GM18498 (cell line): ENCODE measurements around the gene KLK3.
"Not testable (repeated sequence)": the region's sequence is repeated elsewhere in the genome, so short reads cannot be mapped to it uniquely, and the experiment has no call there.

Experiments used
- ATAC-seq: cut with Tn5 transposase; IDR thresholded peaks from one replicate; pipeline ENCODE4 v1.9.1; 2021; ENCODE audit warnings: mild to moderate bottlenecking, moderate library complexity; ENCODE audit not compliant: unreplicated experiment

KLK3 gene

DNA sequence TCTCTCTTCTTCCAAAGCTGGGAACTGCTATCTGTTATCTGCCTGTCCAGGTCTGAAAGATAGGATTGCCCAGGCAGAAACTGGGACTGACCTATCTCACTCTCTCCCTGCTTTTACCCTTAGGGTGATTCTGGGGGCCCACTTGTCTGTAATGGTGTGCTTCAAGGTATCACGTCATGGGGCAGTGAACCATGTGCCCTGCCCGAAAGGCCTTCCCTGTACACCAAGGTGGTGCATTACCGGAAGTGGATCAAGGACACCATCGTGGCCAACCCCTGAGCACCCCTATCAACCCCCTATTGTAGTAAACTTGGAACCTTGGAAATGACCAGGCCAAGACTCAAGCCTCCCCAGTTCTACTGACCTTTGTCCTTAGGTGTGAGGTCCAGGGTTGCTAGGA lies 5.1 kb downstream of the KLK3 start:
- ATAC-seq = no peak

GRCh38 chr19:50861010-50861409 lies 6.3 kb downstream of the KLK3 start:
- no peak for ATAC-seq

- no peak for ATAC-seq
These were observed 7.0 kb downstream of the KLK3 start for GRCh38 chr19:50861496-50862286.

- ATAC-seq = no peak
These were observed 14.8 kb downstream of the KLK3 start for GRCh38 chr19:50869479-50869878.

DNA sequence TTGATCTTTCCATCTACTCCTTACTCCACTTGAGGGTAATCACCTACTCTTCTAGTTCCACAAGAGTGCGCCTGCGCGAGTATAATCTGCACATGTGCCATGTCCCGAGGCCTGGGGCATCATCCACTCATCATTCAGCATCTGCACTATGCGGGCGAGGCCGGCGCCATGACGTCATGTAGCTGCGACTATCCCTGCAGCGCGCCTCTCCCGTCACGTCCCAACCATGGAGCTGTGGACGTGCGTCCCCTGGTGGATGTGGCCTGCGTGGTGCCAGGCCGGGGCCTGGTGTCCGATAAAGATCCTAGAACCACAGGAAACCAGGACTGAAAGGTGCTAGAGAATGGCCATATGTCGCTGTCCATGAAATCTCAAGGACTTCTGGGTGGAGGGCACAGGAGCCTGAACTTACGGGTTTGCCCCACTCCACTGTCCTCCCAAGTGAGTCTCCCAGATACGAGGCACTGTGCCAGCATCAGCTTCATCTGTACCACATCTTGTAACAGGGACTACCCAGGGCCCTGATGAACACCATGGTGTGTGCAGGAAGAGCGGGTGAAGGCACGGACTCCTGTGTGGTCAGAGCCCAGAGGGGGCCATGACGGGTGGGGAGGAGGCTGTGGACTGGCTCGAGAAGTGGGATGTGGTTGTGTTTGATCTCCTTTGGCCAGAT lies 15.8 kb downstream of the KLK3 start:
- ATAC-seq = no peak

DNA sequence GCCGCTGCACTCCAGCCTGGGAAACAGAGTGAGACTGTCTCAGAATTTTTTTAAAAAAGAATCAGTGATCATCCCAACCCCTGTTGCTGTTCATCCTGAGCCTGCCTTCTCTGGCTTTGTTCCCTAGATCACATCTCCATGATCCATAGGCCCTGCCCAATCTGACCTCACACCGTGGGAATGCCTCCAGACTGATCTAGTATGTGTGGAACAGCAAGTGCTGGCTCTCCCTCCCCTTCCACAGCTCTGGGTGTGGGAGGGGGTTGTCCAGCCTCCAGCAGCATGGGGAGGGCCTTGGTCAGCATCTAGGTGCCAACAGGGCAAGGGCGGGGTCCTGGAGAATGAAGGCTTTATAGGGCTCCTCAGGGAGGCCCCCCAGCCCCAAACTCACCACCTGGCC lies 18.3 kb downstream of the KLK3 start, which contains the start of gene KLK2:
KLK2 (plus strand) TSS at position 384 of the 400 bp plus-strand sequence. CDS start 35 bp downstream, outside the sequence.
- ATAC-seq = no peak

- no peak for ATAC-seq
These were observed 19.5 kb downstream of the KLK3 start for GRCh38 chr19:50874211-50874610.

DNA sequence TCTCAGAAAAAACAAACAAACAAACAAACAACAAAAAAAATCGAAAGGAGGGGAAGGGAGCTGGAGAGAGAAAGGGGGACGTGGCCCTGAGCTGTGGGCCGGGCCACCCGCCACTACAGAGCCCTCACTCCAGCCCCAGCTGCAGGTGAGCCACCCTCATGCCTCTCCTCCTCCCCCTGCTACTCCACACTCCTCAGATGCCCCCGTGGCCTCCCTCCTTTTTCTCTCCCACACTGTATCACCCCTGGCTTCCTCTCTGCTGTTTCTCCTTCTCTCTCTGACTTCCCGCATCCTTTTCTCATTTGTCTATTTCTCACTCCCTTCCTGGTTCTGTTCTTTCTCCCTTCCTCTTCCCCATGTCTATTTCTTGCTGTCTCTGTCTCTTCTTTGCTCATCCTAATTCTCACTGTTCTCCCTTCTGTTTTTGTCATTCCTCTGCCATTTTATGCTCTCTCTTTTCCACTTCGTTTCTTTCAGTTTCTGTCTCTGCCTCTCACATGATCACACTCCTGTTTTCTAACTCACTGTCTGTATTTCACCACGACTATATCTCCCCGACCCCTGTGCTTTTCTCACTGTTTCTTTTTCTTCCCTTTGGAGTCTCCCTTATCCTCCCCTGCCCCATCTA lies 21.2 kb downstream of the KLK3 start:
- no peak for ATAC-seq

- no peak for ATAC-seq
These were observed 21.7 kb downstream of the KLK3 start for GRCh38 chr19:50876456-50876855.

DNA sequence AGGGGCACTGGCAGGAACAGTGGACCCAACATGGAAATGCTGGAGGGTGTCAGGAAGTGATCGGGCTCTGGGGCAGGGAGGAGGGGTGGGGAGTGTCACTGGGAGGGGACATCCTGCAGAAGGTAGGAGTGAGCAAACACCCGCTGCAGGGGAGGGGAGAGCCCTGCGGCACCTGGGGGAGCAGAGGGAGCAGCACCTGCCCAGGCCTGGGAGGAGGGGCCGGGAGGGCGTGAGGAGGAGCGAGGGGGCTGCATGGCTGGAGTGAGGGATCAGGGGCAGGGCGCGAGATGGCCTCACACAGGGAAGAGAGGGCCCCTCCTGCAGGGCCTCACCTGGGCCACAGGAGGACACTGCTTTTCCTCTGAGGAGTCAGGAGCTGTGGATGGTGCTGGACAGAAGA lies 22.6 kb downstream of the KLK3 start:
- no peak for ATAC-seq

GRCh38 chr19:50878851-50879250 lies 24.1 kb downstream of the KLK3 start:
- ATAC-seq = no peak

- no peak for ATAC-seq
These were observed 25.5 kb downstream of the KLK3 start for GRCh38 chr19:50880241-50880640.

DNA sequence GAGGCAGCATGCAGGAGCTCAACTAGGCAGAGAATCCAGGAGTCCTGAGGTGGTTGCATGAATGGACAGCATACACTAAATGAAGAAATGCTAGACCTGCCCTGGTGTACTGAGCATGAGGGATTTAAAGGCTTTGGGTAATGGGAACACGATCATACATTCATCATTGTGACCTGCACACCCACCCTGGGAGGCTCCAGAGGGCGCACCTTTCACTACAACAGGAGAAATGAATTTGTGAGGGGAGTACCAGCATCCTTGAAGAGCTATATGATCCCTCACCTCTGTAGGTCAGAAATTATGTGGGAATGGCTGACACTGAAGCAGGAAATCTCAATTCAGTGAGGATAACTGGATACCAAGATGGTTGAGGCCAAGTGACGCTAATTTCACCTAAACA lies 27.5 kb downstream of the KLK3 start:
- ATAC-seq = no peak

GRCh38 chr19:50889638-50890037 lies 34.9 kb downstream of the KLK3 start:
- no peak for ATAC-seq

GRCh38 chr19:50890422-50891252 lies 35.9 kb downstream of the KLK3 start:
- ATAC-seq = no peak

DNA sequence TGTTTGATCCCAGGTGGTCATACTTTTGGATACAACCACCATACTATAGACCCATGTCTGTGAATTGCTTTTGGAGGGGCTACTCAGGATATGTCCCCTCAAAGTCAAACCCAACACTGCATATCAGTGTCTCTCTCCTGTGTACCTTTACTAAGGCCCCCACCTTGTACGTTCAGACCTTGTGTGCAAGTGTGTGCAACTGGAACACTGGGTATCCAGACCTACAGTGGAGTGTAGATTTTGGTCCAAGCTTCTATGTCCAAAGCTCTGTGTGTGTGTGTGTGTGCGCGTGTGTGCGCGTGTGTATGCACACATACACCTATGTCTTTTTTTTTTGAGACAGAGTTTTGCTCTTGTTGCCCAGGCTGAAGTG lies 36.5 kb downstream of the KLK3 start:
- ATAC-seq = no peak

DNA sequence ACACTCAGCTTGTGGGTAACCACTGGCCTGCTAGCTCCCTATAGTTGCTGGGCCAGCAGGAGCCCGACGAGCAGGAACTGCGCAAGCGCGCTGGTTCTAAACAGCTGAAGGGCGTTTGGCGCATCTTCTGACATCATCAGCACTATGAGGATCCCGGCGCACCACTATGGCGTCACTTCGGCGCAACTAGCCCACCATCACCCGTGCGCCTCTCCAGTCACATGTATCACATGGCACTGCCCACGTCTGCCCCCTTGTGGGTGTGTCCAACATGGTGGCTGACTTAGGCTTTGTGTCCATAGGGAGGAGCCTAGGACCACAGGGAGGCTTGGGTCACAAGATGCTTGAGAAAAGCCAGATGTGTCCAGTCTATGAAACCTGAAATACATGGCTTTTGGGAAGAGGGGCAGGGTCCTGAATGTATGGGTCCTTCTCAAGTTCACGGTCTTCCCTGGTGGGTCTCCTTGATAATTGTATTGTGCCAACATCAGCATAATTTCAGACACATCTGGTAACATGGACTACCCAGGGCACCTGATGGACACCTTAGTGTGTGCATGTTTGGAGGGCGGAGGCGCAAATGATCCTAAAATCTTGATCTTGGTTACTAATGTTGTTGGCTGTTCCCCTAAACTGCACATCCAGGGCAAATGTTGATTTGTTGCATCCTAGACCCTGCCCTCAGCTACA lies 38.5 kb downstream of the KLK3 start:
- ATAC-seq = no peak

GRCh38 chr19:50894478-50895356 lies 40.0 kb downstream of the KLK3 start:
- ATAC-seq = no peak

DNA sequence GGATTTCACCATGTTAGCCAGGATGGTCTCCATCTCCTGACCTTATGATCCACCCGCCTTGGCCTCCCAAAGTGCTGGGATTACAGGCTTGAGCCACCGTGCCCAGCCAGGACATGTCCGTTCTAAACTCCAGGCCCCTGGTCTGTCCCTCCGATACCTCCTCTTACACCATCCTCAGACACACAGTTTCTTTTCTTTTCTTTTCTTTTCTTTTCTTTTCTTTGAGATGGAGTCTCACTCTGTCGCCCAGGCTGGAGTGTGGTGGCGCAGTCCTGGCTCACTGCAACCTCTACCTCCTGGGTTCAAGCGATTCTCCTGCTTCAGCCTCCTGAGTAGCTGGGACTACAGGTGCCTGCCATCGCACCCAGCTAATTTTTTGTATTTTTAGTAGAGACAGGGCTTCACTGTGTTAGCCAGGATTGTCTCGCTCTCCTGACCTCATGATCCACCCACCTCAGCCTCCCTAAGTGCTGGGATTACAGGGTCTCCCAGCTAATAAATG lies 41.4 kb downstream of the KLK3 start:
- not testable (repeated sequence) for ATAC-seq
